IPS-NIHi11 (cell line): Measurements from ENCODE around the gene MUCL3.
"Not testable (repeated sequence)": the region's sequence is repeated elsewhere in the genome, so short reads cannot be mapped to it uniquely, and the experiment has no call there.

Experiments used
- DNase-seq: peaks from one replicate; pipeline ENCODE4 v3.0.0; 2012; ENCODE audit warnings: mixed read lengths, low spot score

MUCL3 gene

DNA sequence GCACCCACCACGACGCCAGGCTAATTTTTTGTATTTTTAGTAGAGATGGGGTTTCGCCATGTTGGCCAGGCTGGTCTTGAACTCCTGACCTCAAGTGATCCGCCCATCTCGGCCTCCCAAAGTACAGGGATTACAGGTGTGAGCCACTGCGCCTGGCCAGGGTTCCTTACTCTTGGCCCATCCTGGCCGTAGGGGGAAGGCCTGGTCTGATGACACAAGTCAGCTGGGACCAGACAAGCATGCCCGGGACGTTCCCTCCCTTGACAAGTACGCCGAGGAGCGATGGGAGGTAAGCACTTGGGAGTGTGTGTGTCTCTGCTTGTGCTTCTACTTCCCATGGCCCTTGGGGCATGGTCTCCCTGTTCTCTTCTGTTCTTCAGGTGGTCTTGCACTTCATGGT is 30.3 kb upstream of the MUCL3 start:
- DNase-seq: not testable (repeated sequence)

DNA sequence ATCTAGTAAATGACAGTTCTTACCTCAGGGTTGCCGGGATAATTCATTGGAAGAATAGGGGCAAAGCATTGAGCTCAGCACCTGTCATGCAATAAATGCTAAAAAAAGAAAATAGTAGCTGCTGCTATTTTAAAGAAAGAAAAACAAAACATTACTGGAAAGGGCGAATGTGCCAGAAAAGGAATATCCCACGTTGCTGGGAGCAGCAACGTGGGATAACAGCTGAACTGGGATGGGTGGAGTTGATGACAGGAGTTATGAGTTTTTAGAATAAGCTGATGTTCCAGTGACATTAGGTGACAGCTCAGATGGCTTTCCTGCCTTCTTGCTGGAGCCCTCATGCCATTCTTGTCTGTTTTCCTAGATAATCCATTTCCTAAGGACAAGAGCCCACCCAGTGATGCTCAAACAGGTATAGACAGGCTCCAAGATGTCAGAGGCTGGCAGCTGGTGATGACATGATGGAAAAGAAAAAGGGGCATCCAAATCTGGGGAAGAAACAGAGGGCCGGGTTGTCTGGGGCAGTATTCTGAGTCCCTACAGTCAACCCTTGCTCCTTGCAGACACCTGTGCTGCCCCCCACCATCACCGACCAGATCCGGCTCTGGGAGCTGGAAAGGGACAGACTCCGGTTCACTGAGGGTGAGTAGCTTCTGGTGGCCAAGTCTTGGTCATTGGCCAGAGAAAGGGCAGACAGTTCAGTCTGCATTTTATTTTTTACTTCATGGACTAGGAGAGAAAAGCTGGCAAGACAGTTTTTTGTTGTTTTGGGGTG is 27.8 kb upstream of the MUCL3 start:
- DNase-seq: no peak

DNA sequence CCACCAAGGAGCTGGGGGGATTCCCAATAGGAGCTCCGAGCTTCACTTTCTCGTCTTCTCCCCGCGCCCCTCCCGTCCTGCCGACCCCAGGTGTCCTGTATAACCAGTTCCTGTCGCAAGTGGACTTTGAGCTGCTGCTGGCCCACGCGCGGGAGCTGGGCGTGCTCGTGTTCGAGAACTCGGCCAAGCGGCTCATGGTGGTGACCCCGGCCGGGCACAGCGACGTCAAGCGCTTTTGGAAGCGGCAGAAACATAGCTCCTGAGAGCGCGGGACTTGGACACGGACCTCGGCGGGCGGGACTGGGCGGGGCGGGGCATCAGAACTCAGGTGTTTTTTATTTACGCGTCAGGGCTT is 27.1 kb upstream of the MUCL3 start:
- DNase-seq: no peak

DNA sequence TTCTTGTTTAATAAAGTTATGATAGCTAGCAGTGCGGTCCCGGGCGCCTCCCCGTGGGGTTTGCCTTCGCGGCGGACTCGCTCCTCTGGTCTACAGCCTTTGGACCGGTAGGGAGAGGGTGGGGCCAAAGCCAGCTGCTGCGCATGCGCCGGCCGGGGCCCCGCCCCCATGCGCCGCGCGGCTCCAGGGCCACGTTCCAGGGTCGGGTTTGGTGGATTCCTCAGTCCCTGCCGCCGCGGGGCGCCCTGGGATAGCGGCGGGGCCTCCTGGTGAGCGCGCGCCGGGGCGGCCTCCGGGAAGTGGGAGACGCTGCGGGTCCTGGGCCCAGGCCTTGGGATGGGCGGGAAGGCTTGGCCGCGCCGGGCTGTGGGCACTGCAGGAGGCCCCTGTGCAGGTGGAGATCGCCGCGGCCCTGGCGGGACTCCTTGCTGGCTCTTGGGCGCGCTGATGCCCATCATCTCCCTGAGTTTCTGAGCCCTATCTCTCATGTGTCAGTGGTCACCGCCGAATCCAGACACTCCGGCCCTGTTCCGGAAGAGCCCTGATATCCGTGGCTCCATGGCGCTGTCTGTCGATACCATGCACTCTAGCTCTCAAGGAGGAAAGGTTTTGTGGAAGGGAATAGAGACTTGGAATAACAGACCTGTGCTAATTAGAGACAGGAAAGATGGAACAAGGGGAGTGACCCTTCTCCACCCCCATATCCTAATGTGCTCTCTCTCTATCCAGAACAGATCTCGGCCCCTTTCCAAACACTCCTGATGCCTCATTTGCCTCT is 26.5 kb upstream of the MUCL3 start, which contains the start of gene VARS2:
VARS2 (plus strand) TSS at position 163 of the 778 bp plus-strand sequence; CDS start at position 762, 599 bp downstream.
- peak; percentile 98 for DNase-seq

DNA sequence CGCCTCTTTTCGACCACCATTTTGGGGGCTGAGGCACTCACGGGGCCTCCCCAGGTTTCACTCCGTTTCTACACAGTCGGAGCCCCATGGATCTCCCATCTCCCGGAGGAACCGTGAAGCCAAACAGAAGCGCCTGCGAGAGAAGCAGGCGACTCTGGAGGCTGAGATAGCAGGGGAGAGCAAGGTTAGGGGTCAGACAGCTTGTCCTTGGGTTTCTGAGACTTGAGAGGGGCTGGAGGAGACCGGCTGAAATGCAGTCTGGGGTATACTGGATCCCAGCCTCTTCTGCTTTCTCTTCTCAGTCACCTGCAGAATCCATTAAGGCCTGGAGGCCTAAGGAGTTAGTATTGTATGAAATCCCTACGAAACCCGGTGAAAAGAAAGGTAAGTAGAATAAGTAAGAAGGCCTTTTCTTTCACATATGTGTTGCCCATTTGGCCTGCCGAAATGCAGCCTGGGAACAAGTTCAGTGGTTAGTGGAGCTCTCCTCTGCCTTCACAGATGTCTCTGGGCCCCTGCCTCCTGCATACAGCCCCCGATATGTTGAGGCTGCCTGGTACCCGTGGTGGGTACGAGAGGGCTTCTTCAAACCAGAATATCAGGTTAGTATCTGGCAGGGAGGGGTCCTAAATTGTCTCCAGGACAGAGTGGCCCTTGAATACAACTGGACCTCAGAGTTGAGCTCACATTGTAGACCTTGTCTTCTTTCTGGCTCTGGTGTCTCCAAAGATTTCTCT is 25.8 kb upstream of the MUCL3 start:
- DNase-seq: no peak

DNA sequence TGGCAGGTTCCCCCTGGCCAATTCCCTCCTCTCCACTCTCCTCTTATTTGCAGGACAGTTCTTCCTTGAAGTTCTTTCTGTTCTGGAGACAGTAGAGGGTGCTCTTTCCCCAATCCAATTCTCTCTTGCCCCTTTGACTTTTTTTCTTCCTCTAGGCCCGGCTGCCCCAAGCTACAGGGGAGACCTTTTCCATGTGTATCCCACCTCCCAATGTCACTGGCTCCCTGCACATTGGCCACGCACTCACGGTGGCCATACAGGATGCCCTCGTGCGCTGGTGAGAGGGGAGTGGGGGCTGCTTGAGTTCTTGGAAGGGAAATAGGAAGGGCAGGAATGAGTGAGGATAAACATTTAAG is 25.2 kb upstream of the MUCL3 start:
- DNase-seq: peak; percentile 88

DNA sequence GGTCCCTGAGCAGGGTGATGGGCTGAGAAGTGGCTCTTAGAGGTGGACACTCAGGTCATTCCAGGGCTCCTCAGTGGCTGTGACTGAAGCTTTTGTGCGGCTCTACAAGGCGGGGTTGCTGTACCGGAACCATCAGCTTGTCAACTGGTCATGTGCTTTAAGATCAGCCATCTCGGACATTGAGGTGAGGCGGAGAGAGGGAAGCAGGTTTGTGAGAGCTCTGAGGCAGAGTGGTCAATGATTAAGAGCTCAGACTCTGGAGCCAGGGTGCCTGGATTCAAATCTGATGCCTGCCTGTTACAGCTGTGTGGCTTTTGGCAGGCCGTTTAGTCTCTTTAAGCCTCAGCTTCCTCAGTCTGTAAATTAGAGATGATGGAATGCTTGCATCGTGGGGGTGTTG is 23.7 kb upstream of the MUCL3 start:
- DNase-seq: no peak

DNA sequence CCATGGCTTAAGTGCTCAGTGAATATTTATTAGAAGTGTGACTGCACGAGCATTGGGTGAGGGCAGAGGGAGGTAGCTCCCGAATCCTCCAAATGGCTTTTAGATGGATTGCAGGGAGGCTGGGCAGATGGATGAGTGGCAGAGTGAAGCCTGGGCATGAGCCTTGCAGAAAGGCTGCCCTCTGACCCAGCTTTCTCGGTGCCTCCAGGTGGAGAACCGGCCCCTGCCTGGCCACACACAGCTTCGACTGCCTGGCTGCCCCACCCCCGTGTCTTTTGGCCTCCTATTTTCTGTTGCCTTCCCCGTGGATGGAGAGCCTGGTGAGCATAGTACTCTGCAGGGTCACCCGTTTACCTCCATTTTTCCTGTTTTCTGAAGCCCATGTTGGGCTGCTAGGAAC is 23.3 kb upstream of the MUCL3 start:
- no peak for DNase-seq

DNA sequence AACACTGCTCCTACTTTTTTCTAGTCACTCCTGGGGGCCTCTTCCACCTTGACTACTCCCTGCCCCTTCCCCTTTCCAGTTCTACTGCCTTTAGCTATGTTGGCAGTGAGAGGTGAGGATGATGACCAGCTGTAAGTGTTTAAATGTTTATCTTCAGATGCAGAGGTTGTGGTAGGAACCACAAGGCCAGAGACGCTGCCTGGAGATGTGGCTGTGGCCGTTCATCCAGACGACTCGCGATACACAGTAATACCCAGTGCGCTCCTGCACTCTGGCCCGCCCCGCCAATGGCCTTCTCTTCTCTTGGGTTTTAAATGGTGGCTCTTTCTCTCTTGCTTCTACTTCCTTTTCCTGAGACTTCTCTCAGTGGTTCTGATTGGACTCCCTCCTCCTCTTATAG is 22.1 kb upstream of the MUCL3 start:
- DNase-seq: no peak

DNA sequence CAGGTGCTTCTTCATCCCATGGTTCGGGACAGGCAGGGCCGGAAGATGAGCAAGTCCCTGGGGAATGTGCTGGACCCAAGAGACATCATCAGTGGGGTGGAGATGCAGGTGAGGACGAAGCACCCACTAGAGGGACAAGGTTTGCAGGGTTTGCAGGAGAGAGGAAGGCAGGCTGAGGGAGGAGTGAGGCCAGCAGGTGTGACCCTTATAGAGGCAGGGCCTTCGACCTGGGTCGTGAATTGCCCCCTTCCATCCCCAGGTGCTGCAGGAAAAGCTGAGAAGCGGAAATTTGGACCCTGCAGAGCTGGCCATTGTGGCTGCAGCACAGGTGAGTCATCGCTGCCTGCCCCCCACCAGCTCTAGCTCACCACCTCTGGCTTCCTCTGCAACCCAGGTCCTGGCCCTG is 18.3 kb upstream of the MUCL3 start:
- DNase-seq: no peak

DNA sequence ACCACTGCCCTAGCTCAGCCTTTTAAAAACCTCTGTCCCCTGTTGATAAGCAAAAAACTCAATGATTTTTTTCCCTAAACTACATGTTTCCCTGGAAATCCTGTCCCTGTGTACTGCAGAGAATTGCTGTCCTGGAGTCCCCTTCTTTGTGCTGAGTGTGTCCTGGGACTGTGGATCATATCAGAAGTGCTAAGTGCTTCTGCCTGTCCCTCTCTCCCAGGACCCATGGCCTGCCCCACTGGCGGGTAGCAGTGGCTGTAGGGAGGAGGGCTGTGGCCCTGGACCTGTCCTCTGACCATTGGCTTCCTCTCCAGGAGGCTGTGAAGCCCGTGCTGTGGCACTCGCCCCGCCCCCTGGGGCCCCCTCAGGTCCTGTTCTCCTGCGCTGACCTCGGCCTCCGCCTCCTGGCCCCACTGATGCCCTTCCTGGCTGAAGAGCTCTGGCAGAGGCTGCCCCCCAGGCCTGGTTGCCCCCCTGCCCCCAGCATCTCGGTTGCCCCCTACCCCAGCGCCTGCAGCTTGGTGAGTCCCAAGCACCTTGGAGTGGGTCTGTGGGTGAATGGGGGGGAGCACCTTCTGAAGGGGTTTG is 16.6 kb upstream of the MUCL3 start:
- DNase-seq: not testable (repeated sequence)

DNA sequence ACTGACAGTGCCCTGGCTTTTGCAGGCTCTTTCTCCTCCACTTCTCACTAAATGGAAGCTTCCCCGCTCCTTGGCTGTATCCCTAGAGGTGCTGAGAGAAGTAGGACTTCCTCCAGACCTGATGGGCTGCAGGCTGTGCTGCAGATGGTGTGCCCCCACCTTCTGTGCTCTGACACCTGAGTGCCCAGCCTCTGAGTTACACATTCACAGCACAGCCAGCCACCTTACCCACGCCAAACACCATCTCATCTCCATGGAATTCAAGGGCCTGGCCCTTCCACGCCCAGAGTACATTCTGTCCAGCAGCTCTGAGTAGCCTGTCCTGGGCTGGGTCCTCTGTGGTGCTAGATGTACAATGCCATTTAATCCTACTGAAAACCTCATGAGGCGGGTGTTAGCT is 14.1 kb upstream of the MUCL3 start:
- no peak for DNase-seq

DNA sequence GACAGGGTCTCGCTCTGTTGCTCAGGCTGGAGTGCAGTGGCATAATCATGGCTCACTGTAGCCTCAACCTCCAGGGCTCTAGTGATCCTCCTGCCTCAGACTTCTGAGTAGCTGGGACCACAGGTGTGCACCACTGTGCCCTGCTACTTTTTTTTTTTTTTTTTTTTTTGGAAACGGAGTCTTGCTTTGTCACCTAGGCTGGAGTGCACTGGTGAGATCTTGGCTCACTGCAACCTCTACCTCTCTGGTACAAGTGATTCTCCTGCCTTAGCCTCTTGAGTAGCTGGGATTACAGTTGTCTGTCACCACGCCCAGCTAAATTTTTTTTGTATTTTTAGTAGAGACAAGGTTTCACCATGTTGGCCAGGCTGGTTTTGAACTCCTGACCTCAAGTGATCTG is 13.7 kb upstream of the MUCL3 start:
- DNase-seq: not testable (repeated sequence)

DNA sequence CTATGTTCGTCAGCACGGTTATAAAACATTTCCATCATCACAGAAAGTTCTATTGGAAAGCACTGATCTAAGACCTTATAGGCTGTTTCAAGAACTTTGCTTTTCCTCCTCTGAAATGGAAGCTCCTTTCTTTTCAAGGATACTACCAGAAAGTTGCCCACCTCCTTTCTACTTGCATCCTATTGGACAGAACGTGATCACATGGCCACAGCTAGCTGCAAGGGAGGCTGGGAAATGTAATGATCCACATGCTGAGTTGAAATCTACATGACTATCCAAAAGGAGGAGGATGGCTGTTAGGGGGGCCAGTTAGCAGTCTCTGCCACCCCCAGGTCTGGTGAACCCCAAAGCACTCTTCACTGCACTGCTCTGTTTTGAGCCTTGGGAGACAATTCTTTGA is 12.1 kb upstream of the MUCL3 start:
- no peak for DNase-seq

DNA sequence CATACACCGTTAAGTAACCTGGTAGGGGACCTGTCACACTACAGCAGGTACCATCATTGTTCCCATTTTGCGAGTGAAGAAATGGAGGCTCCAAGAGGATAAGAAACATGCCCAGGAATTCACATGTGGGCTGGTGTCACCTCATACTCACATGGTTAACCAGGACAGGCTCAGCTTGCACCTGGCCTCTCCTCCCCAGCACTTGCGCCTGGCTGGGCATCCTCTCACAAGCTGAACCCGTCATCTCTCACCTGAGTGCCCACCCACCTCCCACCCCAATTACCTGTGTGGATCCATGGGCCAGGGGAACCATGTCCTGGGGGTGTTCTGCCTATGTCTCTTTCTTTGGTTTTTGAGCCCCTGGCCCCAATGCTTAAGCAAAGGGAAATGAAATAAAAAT is 10.3 kb upstream of the MUCL3 start:
- DNase-seq: no peak

DNA sequence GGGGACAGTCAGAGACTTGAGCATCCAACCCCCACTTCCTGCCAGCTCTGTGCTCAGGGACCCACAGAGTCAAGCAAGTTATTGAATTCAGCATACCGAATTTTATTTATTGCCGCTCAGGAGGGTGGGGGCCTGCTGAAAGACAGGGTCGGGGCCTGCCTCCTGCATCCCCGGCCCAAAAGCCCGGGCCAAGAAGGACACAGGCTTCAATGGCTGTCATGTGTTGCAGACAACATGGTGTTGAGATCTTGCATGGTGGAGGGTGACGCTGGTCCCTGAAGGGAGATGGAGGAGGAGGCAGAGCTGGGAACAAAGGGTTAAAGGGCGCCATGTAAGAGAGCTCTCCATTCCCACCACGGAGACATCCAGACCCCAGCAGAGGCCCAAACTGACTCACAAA is 9.5 kb upstream of the MUCL3 start:
- no peak for DNase-seq

DNA sequence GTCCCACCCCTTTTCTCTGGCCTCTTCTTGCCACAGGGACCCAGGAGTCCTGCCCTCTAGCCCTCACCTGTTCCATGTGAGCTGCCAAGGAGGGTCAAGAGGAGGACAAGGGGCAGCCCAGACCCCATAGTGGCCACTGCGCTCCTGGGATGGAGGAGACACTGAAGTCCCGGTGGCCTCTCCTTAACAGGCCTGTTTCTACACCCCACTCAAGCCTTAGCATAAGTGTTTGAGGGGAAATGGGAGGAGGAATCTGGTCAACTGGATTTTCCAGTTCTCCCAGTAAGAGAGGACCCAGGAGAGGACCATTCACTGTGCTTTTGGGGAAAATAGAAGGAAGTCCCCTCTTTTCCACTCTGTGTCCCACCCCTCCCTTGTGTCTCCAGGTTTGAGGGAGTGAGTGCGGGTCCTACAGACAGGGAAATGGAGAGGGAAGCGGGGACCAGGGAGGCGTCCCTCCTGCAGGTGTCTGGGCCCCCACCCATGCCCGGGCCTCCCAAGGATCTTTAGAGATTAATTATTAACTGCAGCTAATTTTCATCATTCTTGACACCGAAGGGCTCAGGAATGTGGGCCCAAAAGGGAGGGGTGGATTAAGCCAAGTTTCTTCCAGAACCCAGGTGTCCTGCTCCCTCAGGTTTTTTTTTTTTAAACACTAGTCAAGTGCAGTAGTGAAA is 8.7 kb upstream of the MUCL3 start, which contains the start of gene SFTA2:
SFTA2 (minus strand) TSS at position 202 of the 677 bp plus-strand sequence; CDS start at position 128, 74 bp downstream.
- no peak for DNase-seq

DNA sequence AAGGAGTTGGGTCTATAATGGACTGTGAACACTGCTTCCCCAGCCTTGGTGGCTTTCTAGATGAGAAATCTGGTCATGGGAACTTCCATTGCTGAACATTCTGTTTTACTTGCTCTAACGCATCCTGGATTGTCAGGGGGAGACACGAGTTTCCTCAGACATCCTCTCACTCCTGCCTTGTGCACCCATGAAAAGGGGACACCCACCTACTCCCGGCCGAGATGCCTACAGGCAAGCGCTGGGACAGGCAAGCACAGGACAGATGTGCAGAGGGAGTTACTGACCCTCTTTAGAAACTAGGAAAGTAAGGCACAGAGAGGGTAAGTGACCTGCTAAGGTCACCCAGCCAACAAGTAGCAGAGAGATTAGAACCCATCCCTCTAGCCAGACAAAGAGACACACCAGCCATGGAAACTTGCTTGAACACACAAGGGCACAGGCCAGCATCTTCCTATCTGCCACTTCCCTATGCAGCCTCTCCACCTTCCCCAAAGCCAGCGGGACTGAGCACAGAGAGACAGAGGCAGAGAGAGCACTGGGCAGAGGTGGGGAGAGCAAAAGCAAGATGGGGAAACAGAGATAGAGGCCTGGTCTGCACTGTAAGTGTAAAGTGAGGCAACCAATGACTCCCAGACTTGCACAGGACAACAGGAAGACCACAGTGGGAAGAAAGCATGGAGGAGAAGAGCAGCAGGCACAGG is 8.0 kb upstream of the MUCL3 start:
- DNase-seq: no peak

DNA sequence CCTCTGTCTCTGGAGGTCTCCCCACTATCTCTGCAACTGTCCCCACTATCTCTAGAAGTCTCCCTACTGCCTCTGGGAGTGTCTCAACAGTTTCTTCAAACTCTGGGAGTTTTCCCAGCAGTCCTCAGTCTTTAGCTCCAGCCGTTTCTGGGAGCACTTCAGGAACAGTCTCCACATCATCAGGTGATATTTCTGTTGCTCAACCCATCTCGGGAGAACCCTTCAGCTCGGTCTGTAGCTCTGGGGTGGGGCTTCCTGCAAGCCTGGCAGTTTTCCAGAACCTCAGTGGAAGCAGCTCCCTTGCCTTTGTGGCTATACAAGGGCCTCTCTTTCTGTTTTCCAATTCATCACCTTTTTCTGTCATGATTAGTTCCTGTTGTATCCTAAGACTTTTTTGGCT is 5.8 kb upstream of the MUCL3 start:
- no peak for DNase-seq

DNA sequence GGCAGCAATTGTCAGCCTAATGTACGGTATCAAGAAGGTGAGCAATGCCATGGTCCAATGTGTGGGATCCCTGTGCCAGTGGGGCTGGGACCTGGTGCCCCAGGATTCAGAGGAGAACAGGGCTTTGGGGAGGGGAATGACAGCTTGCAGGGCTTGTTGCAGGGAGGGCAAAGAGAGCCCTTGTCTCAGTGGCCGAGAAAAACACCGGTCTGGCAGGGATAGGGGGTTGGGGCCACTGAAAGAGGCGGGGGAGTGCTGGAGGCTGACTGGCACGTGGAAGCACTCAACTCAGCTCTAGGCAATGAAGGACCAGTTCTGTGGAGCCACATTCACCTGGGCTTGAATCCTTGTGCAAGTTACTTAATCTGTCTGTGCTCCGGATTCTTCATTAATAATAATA is 3.5 kb upstream of the MUCL3 start:
- DNase-seq: no peak

DNA sequence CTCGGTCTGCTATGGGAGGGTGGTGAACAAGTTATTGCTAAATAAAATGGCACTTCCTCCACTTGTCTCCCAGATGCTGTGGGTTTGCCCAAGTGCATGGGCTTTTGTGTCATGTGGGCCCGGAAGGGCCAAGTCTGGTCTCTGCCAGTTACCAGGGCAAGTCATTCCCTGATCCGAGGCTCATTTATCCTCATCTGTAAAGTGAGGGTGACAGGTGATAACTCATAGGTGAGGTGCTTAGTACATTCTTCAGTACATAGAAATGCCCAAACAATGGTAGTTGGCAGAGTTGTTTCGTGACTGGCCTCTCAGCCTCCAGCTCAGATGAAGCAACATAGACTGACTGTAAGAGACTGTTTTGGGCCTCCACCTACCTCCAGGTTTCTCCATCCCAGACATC is 2.0 kb upstream of the MUCL3 start:
- no peak for DNase-seq
